Cardiac muscle cell (in vitro differentiated cells and primary cell): Measurements from ENCODE around the gene OOEP. TPM values are rescaled to one million over a fixed set of nuclear protein-coding genes. Genes with fewer than 3 reads are reported as not detected.

Source experiments
- DNase-seq, 2 donors: peaks; one replicate each; pipeline versions ENCODE4 v3.0.0 to v3.0.0-alpha.2; 2010 to 2017; ENCODE audit warnings: low read depth in 1 of 2, low spot score in 1 of 2
- H3K27ac ChIP-seq: fragments of 200-600 bp; sonication (generic); 2 replicates; pipeline ENCODE4 v1.5.1; 2016
- H3K27me3 ChIP-seq: fragments of 200-600 bp; sonication (generic); 2 replicates; pipeline ENCODE4 v1.6.0; 2016; ENCODE audit warnings: control low read depth
- H3K36me3 ChIP-seq: fragments of 200-600 bp; sonication (generic); 2 replicates; pipeline ENCODE4 v1.5.1; 2016; ENCODE audit warnings: control low read depth
- H3K4me1 ChIP-seq: fragments of 200-600 bp; sonication (generic); 2 replicates; pipeline ENCODE4 v1.8.1; 2017; ENCODE audit warnings: low read depth, mild to moderate bottlenecking, mixed run types
- H3K4me3 ChIP-seq: fragments of 200-600 bp; sonication (generic); 2 replicates; pipeline ENCODE4 v1.5.1; 2016; ENCODE audit warnings: mild to moderate bottlenecking
- H3K9me3 ChIP-seq: fragments of 200-600 bp; sonication (generic); 2 replicates; pipeline ENCODE4 v1.5.1; 2017; ENCODE audit warnings: low read depth, mild to moderate bottlenecking, control low read depth
- polyA plus RNA-seq: library from polyadenylated mRNA; unstranded; fragments of >200 nt; fragmentation: Nextera tagmentation; extraction: Ambion mirVana; gene quantifications from 2 replicates; pipeline ENCODE4 v1.2.1, GENCODE V29; 2016
- total RNA-seq: library from RNA; depleted of rRNA; stranded (reverse); fragments of >200 nt; gene quantifications from 2 replicates; pipeline ENCODE4 v1.2.3, GENCODE V29; 2016
- TF ChIP-seq, protein P1 (sequence below): IDR thresholded peaks from 2 replicates; pipeline ENCODE4 v1.5.1; 2012; ENCODE audit warnings: low read depth, mild to moderate bottlenecking, low read length

The OOEP gene
- total and polyA plus RNA-seq, 2 experiments from 2014 or later, result not detected

DNA sequence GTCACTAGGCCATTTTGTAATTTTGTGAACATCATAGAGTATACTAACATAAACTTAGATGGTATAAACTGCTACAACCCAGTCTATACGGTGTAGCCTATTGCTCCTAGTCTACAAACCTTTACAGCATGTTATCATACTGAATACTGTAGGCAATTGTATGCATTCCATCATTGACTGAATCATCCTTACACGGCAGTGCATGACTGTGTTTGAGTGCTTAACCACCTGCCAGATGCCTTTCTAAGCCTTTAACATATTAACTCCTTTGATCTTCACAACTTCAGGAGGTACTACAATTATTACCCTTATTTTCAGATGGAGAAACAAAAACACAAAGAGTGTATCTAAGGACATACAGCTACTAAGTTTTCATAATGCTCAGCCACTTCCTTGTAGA is 29.6 kb downstream of the OOEP start:
- Histone ChIP-seq H3K36me3 (no peaks in the 10 kb centered on the region), H3K9me3 (no peaks in the 10 kb centered on the region), H3K27me3 (no peaks in the 10 kb centered on the region), H3K4me3 (no peak overlapping the region), H3K4me1 (no peaks in the 10 kb centered on the region), H3K27ac (no peak overlapping the region)
- DNase-seq, result no peak
- TF ChIP-seq, protein P1, sequence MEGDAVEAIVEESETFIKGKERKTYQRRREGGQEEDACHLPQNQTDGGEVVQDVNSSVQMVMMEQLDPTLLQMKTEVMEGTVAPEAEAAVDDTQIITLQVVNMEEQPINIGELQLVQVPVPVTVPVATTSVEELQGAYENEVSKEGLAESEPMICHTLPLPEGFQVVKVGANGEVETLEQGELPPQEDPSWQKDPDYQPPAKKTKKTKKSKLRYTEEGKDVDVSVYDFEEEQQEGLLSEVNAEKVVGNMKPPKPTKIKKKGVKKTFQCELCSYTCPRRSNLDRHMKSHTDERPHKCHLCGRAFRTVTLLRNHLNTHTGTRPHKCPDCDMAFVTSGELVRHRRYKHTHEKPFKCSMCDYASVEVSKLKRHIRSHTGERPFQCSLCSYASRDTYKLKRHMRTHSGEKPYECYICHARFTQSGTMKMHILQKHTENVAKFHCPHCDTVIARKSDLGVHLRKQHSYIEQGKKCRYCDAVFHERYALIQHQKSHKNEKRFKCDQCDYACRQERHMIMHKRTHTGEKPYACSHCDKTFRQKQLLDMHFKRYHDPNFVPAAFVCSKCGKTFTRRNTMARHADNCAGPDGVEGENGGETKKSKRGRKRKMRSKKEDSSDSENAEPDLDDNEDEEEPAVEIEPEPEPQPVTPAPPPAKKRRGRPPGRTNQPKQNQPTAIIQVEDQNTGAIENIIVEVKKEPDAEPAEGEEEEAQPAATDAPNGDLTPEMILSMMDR, result no peak

DNA sequence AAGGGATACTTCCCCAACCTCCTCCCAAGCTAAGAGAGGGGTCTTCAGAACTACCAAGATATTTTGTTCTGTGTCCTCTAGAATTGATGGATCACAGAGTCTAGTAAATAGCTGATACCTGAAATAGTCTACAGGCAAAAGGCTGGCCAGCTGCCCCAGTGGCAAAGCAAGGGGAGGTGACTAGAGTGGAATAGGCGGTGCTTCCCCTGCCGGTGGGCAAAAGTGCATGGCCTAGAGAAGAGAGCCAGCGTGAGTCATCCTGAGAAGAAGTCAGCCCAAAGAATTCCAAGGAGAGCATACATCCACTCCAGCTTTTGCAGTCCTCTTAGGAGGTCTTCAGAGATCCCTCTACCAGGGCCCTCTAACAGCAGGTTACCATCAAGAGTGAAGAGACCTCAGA is 30.4 kb downstream of the OOEP start:
- no peaks in the 10 kb centered on the region for H3K27me3 ChIP-seq
- H3K27ac ChIP-seq, result no peak overlapping the region
- no peak overlapping the region for H3K4me3 ChIP-seq
- TF ChIP-seq, protein P1, result no peak
- H3K9me3 ChIP-seq, result no peaks in the 10 kb centered on the region
- no peak for DNase-seq
- no peaks in the 10 kb centered on the region for H3K4me1 ChIP-seq
- no peaks in the 10 kb centered on the region for H3K36me3 ChIP-seq

DNA sequence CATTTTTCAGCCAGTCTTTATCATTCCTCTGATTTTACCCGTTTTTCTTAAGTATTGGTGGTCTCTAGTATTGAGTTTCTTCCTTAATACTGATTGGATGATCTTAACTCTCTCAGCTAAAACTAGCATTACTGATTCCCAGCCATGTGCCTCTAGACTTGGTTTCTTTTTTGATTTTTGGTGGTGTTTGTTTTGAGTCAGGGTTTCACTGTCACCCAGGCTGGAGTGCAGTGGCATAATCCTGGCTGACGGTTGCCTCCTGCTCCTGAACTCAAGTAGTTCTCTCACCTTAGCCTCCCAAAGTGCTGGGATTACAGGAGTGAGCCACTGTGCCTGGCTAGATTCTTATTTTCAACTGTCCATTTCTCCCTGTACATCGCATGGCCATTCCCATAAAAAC is 40.5 kb downstream of the OOEP start:
- TF ChIP-seq, protein P1, result no peak

DNA sequence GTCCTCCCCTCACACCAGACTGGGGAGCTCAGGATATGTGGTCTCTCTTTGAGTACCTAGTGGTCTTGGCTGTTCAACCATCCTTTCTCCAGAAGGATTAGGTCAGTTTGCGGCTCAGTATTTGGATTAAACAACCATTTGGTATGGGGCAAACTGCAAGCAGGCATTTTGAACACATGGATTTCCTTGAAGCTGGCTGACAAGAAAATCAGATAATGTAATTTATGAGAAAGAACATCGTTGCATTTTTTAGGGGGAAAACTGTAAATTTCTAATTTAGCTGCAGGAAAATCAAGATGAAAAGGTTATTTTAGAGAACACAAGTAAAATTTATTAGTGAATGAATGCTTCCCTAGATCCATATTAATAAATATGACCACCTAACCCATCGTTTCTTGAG is 40.9 kb downstream of the OOEP start:
- H3K27ac ChIP-seq, result no peak overlapping the region
- H3K27me3 ChIP-seq, result no peaks in the 10 kb centered on the region
- no peaks in the 10 kb centered on the region for H3K9me3 ChIP-seq
- TF ChIP-seq, protein P1, result no peak
- H3K4me1 ChIP-seq, result no peaks in the 10 kb centered on the region
- DNase-seq, result no peak
- no peak overlapping the region for H3K4me3 ChIP-seq
- no peaks in the 10 kb centered on the region for H3K36me3 ChIP-seq

More for the DNA sequence above, 40.5 kb downstream of the OOEP start:
- H3K27me3 ChIP-seq, result no peaks in the 10 kb centered on the region
- no peak overlapping the region for H3K4me3 ChIP-seq
- no peak for DNase-seq
- H3K36me3 ChIP-seq, result no peaks in the 10 kb centered on the region
- no peak overlapping the region for H3K27ac ChIP-seq
- no peaks in the 10 kb centered on the region for H3K4me1 ChIP-seq
- H3K9me3 ChIP-seq, result no peaks in the 10 kb centered on the region

DNA sequence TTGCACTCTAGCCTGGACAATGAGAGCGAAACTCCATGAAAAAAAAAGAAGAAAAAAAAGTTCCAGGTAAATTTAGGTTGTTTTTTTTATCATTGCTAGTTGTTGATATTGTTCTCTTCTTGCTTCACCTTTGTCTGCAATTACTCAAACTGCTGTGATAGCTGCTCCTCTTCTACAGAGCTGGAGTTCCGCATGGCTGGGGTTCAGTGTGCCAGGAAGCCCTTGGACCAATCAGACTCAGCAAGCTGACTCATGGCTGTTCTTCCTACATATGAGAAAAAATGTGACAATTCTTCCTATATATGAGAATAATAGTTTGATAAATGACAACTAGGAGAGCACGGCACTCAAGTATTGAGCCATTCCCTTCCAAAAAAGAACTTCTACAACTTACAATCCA is 44.0 kb downstream of the OOEP start:
- Histone ChIP-seq H3K27me3 (no peaks in the 10 kb centered on the region), H3K9me3 (no peaks in the 10 kb centered on the region), H3K27ac (no peak overlapping the region), H3K4me3 (no peak overlapping the region), H3K4me1 (no peaks in the 10 kb centered on the region), H3K36me3 (no peaks in the 10 kb centered on the region)
- DNase-seq, result no peak
- TF ChIP-seq, protein P1, result no peak

DNA sequence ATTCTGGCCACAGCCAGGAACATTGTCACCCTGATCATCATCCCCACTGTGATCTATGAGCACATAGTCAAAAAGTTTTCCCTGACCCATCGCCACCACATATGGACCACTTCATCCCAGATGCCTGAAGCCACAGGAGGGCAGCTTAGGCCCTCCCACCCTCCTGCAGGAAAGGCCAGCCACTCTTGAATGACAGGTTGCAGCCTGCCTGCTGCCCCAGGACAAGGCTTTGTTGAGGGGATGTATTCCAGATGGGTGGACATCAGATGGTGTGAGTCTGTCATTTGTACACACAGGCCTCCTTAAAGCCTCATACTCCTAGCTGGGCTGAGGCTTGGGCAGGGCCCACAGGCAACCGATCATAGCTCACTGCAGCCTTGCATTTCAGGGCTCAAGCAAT is 46.4 kb downstream of the OOEP start:
- no peaks in the 10 kb centered on the region for H3K4me1 ChIP-seq
- no peak overlapping the region for H3K27ac ChIP-seq
- TF ChIP-seq, protein P1, result no peak
- DNase-seq, result no peak
- no peaks in the 10 kb centered on the region for H3K27me3 ChIP-seq
- no peaks in the 10 kb centered on the region for H3K9me3 ChIP-seq
- H3K36me3 ChIP-seq, result no peaks in the 10 kb centered on the region
- no peak overlapping the region for H3K4me3 ChIP-seq
